Mucosa of gallbladder (tissue), 1 donor: Measurements from ENCODE around the gene SLC25A47. TPM values are rescaled to one million over a fixed set of nuclear protein-coding genes. Genes with fewer than 3 reads are reported as not detected.

ENCODE experiments used
- total RNA-seq: library from RNA; stranded (reverse); gene quantifications from one replicate; pipeline ENCODE4 v1.2.1, GENCODE V29; 2021
- donor health status: DM: no; HTN: no; CAD: no.

Gene SLC25A47
- total RNA-seq, 1 donor from 2014 or later = 0.20 TPM

Other genes with a start within 250 kb of the SLC25A47 start
- gene DEGS2, start 163.7 kb upstream of the SLC25A47 start, total RNA-seq = 149 TPM
- 63.8 TPM for gene YY1, start 84.2 kb upstream of the SLC25A47 start, total RNA-seq
- 165 TPM for gene SLC25A29, start 16.9 kb upstream of the SLC25A47 start, total RNA-seq
- gene WDR25, start 53.1 kb downstream of the SLC25A47 start, total RNA-seq = 10.4 TPM